Posterior cingulate gyrus (tissue), 11 donors: ENCODE data around the gene CRTC3.
"Not testable (repeated sequence)": the region's sequence is repeated elsewhere in the genome, so short reads cannot be mapped to it uniquely, and the experiment has no call there.

ENCODE experiments used
- DNase-seq, 10 donors: peaks; one replicate each; pipeline versions ENCODE4 v3.0.0 to v3.0.0-alpha.2; 2020 to 2021; ENCODE audit warnings: mixed read lengths in 3 of 10
- intact Hi-C: fragments of 100-400 bp; cut with DNase I; formaldehyde crosslinking; loops from one replicate; pipeline ENCODE4 v1.15.1; 2023

CRTC3 gene

DNA sequence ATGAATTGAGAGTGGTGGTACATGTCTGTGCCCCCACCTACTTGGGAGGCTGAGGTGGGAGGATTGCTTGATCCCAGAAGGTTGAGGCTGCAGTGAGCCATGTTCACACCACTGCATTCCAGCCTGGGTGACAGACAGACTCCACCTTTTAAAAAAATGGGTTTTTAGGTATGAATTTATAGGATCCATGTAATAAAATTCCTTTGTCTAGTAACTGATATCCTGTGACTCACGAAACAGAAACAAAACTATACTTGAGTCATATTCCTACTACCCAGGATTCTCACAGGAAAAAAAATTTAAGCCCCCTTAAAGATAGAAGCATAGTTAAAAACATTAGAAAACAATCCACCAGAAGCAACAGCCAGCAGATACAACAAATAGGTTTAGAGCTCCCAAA is 10.0 kb upstream of the CRTC3 start:
- DNase-seq: no peak
- intact Hi-C loops: no loop called here

DNA sequence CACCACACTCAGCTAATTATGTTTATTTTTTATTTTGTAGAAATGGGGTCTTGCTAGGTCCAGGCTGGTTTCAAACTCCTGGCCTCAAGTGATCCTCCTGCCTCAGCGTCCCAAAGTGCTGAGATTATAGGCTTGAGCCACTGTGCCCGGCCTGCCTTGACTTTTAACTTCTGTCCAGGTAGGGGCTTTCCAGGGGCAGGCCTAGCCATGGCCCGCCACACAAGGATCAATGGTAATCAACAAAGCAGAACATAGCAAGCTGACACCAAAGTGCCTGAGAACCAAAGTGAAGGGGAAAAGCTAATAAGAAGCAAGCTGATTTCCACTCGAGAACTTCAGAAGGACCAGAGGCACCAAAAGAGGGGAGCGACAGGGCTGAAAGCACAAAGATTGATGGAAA is 9.4 kb upstream of the CRTC3 start:
- no peak for DNase-seq
- intact Hi-C loops: no loop called here

DNA sequence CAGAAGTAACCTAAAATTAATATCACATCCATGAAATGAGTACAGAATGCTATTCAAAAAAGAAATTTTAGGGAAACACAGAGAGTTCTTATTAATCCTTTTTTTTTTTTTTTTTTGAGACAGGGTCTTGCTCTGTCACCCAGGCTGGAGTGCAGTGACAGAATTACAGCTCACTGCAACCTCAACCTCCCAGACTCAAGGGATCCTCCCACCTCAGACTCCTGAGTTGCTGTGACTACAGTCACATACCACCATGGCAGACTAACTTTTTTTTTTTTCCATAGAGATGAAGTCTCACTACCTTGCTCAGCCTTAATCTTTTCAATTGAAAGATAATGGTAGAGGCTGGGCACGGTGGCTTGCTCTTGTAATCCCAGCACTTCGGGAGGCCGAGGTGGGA is 6.3 kb upstream of the CRTC3 start:
- intact Hi-C loops: no loop called here
- no peak for DNase-seq

DNA sequence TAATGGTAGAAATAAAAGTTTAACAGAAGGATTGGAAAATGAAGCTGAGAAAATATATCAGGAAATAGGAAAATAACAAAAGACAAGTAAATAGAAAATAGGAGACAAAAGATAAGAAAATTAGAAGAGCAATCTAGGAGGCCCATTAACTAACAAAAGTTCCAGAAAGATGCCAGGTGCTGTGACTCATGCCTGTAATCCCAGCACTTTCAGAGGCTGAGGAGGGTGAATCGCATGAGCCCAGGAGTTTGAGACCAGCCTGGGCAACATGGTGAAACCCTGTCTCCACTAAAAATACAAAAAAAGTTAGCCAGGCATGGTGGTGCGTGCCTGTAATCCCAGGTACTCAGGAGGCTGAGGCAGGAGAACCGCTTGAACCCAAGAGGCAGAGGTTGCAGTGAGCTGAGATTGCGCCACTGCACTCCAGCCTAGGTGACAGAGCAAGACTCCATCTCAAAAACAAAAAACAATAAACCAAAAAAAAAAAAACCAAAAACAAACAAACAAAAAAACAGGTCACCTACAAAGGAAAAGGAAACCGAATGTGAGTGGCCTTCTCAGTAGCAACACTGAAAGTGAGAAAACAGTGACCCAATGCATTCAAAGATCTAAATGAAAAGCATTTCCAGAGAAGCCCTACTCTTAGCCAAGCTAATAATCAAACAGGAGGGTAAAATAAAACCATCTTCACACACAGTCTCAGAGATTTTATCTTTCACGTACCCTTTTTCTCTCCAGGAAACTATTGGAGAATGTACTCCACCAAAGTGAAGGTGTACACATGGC is 5.5 kb upstream of the CRTC3 start:
- DNase-seq, intact Hi-C loops: not testable (repeated sequence)

DNA sequence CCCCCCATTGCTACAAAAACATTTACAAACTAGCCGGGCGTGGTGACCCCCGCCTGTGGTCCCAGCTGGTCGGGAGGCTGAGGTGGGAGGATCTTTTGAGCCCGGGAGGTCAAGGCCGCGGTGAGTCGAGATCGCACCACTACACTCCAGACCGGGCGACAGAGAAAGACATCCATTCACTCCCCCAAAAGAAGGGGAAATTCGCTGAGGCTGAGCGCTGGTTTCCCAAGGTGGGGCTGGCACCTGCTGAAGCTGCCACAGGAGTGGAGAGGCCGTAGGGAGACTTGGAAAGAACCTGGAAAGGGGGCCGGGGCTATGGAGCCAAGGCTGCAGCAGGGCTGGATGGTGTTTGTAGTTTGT is 732 bp upstream of the CRTC3 start:
- DNase-seq: no peak
- intact Hi-C loops: no loop called here

DNA sequence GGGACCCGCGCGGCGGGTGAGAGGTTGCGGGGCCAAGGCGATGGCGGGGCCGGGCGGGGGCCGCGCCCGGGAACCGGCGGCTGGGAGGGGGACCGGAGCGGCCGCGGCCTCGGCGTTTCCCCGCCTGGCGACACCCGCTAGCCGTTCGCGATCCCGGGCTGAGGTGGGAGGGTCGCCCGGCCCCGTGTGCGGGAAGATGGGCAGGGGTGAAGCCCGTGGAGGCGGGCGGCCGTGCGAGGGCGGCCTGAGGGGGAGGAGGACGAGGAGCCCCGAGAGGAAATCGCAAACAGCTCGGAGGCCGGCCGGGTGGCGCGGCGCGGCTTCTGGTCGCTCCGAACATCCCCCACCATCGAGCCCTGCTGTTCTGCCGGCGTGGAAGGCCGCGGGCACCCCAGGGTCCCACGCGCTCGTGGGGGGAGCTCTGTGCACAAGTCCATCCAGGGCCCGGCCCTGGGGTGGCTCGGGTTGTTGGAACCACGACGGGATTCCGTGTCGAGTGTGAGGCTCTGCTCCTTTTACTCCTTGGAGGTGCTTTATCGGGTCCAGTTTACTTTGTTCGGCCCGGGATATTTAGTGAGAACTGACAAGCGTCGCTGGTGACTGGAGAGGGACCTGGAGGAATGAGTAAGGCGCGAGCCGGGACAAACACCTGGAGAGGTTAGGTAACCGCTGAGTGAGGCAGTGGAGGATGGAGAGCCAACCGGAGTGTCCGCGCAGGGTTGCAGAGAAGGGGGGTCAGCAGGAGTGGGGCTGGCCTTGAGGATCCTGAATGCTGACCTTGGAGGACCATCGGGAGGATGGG is 728 bp downstream of the CRTC3 start:
- DNase-seq: peak in 9 of 10 donors; percentile 21 to 90 (median 45)
- intact Hi-C loops: no loop called here

DNA sequence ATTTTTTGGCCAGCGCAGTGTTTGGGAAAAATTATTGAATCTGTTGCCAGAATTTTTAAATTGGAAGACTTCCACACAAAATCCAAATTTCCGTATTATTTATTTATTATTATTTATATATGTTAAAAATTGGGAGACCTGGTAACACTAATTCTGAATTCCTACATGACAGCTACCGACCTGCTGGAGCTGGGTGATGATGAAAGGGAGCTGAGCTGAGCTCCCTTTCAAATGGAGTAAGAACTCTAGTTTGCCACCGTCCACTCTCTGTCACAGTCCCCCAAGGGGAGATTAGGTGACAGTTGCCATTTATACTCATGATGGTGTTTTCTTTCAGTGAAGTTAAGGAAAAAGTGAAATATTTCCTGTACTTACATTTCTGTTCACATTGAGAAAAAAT is 1.4 kb downstream of the CRTC3 start:
- intact Hi-C loops: no loop called here
- no peak for DNase-seq

DNA sequence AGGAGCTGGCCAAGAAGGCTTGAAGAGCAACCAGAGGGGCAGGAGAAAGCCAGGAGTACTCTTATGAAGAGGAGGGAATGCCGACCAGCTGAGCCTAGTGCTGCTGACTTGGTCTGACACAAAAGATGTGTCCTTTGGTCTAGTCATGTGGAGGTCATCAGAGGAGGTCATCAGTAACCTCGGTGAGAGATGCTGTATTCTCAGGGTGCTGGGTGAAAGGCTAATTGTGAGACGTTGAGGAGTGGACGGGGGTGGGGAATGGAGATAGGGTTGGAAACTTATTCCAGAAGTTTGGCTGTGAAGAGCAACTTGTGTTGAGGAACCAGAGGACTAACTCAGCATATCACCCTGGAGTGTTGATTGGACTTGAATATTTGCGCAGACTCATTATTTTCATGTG is 5.5 kb downstream of the CRTC3 start:
- DNase-seq: no peak
- intact Hi-C loops: no loop called here

DNA sequence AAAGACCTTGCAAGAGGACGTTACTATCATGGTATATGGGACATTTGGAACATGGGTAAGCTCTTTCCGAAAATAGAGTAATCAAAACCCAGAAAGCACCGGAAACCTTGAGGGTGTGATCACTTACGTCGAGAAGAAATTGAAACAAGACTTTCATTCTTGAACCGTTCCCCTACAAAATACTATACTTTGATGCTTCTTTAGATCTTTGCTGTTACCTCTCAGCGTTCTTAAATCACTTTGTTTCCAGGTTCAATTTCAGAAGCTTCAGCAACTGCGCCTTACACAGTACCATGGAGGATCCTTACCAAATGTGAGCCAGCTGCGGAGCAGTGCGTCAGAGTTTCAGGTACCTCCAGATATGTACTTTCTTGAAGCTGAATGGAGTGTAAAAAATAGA is 10.1 kb downstream of the CRTC3 start:
- no peak for DNase-seq
- intact Hi-C loops: no loop called here

DNA sequence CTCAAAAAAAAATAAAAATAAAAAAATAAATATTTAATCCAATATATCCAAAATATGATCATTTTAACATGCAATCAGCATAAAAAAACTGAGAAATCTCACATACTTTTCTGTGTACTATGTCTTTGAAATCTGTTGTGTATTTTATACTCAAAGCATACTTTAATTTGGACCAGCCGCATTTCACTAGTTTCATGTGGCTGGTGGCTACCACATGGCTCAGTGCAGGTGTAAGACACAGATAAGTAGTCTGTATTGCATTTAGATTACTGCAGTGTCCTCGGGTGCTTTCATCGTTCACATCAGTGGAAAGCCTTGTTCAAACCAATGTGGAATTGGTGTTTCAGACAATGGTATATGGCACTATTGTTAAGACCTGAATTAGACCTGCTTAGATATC is 11.0 kb downstream of the CRTC3 start:
- intact Hi-C loops: no loop called here
- no peak for DNase-seq

DNA sequence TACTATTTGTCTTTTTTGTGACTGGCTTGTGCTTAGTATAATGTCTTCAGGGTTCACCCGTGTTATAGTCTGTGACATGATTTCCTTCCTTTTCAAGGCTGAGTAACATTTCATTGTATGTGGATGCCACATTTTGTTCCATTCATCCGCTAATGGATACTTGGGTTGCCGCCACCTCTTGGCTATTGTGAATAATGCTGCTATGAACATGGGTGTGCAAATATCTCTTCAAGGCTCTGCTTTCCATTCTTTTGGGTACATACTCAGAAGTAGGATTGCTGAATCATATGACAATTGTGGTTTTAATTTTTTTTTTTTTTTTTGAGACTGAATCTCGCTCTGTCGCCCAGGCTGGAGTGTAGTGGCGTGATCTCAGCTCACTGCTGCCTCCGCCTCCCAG is 15.4 kb downstream of the CRTC3 start:
- intact Hi-C loops: no loop called here
- no peak for DNase-seq

DNA sequence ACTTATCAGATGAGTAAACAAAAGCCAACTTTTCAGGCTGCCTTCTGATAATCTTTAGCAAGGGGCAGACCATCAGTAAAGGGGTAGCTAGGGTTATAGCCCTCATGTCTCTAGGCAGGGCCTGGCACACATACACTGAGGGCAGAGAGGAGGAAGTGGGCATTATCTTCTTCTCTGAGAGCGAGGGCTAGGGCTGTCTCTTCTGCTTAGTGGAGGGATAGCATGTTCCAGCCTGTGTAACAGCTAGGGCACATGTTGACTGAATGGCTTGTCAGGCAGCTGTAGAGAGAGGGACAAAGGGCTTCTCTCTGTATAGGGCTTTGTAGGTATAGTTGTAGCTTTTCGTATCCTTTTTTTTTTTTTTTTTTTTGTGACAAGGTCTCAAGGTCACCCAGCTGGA is 17.8 kb downstream of the CRTC3 start:
- intact Hi-C loops: no loop called here
- no peak for DNase-seq

DNA sequence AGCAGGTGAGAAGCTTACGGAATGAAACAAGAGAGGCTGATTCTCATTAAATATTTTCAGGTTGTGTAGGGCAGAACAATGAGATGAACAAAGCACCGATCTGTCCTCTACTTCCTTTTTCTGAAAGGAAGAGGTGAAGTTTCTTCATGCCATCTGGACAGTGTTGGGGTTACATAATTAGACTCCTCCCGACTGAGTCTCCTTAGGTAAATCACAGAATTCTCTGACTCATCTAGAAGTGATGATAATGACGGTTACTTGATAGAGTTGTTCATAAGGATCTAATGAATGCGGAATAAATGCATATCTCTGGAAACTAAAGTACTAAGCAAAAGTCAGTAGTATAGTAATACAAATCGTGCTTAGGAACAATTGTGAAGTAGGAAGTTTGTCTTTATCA is 21.2 kb downstream of the CRTC3 start:
- intact Hi-C loops: no loop called here
- DNase-seq: no peak

DNA sequence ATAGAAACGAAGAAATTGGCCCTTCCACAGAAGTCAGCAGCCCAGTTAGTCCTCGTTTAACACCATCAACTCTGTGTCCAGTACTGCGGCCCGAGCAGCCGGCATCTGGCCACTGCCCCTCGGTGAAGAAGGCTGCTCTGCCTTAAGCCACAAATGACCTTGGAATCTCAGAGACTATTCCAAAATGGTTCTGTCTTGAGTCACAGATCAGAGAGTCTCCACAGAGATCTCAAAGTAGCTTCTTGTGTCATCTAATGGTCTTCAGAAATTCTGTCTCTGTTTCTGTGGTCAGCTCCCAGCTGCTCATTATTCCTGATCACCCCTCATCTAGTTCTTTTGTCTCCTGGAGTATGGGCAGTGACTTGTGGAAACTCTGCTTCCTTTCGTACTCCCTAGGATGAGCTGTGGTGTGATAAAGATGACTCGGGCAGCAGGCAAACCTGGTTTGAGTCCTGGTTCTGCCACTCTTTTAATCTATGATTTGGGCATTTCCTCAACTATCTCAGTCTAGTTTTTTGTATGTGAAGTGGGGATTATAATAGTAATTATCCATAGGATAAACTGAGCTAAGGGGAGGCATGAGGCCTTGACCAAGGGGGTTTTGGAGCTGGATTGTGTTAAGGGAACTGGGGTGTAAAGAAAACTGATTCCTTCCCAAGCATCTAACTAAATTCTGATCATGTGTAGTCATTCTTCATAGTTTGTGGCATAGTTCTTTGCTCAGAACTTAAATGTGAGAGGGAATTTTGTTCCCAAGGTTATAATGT is 22.6 kb downstream of the CRTC3 start:
- DNase-seq: no peak
- intact Hi-C loops: no loop called here

DNA sequence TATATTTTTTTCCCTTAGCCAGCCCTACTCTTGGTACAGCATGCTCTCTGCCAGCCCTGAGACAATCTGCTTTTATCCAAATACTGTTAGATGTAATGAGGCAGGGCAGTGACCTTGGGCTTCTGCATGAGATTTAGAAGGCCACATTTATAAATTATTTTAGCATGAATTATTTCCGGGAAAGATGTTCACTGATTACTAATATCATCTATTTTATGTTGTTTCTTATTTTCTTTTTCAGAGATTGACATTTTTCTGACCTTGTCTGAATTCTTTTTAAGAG is 23.1 kb downstream of the CRTC3 start:
- intact Hi-C loops: no loop called here

DNA sequence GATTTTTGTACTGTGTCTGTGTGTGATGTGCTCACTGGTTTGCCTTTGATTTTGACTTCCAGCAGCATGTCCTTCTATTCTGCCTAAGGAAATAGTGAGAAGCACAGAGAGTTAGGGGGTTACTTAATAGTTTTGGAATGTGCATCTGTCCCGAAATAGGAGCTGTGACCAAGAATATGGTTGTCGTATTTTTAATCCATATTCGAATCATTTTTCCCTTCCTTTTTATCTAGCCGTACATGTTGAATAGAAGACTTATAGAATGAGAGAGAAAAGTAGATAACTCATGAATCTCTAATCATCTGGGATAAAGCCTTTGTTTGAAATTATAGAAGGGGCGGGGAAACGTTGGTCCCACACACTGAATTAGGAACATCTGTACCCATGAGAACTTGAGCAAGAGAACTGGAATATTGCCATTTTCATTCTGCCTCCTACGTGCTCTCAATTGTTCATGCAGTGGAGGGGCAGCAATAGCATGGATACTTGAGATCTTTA is 23.6 kb downstream of the CRTC3 start:
- no peak for DNase-seq
- intact Hi-C loops: no loop called here

More for the DNA sequence above, 23.1 kb downstream of the CRTC3 start:
- DNase-seq: no peak

DNA sequence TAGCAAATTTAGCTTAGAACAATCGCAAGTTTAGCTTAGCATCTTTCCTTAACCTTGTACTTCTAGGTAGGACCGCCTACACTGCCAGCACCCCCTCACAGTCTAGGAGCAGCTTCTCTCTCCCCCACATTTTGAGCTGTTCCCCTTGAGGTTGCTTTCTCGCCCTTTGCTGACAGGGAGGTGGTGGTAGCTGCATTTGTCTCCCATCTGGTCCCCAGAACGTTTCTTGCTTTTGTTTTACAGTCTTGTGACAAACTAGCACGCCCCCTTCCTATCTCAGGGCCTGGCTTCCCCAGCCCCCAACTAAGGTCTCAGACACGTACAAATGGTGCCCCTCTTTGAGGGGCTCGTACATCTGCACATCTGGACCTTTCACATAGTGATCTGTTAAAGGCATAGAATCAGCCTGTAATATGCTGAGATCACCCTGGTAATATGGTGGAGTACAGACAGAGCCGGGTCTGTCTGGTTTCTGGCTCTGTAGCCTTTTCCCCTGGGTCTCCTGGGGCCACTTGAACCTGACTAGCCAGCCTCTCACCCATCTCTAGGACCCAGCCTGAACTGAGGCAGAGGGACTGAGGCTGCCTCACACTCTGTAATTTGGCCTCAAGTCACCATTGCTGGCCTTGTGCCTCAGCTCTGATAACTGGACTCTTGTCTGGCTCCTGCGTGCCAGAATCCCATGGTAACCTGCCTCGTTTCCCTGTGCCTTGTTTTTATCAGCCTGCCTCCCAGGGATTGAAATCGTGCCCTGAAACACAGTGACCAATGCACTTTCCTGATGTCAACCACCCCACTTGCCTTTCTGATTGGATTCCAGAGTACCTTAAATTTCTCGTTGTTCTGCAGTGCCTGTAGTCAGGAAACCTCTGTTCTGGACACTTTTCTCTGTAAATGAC is 27.7 kb downstream of the CRTC3 start:
- DNase-seq: peak in 9 of 10 donors; percentile 41 to 89 (median 59)
- intact Hi-C loops: no loop called here

DNA sequence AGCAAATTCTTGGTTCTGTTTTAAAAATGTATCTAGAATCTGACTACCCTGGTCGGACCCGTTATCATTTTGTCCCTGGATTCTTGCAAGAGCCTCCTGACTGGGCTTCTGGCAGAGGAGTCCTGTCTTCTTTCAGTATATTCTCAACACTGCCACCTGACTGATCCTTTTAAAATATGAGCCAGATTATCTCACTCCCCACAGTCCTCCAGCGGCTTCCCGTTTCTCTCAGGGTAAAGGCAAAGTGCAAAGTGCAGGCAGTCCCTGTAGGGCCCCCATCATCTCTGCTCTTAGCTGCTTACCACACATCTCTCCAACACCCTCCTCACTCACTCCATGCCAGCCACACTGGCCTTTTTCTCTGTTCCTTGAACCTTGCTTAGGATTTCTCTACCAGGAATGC is 28.4 kb downstream of the CRTC3 start:
- DNase-seq: peak in 1 of 10 donors; percentile 6
- intact Hi-C loops: no loop called here

DNA sequence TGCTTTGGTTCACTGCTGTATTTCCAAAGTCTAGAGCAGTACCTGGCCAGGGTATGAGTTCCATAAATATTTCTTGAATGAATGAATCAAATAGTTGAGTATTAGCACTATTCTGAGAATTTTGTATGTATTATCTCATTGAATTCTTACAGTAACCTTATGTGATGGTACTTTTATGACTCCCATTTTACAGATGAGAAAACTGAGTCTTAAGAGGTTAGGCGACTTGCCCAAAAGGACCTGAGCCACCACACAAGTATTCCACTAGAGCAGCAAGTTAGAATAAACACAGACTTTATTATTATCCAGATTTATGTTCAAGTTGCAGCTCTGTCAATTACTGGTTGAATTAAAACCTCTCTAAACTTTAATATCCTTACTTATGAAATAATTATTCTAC is 29.4 kb downstream of the CRTC3 start:
- intact Hi-C loops: no loop called here
- no peak for DNase-seq

DNA sequence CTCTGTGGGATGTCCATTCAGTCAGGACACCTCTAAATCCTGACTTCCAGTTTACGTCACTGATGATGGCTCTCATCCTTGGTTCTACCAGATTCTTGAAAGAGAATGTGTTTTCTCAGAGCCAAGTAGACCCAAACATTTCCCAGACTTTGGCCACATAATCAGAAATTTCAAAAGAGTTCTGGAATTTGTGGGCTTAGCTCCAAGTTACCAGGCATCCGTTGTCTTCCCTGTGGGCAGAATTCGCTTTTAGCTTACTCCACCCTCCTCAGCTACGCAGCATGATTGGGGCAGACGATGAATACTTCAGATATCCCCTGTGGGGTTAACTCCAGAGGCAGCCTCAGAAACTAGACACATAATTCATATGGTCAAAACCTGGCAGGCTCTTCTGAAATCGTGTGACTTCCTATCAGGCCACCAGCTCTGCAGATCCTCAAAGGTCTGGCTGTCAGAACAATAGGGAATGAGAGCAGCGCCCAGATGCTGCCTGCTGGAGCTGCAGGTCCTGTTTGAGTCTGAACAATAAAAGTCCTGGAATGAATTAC is 30.6 kb downstream of the CRTC3 start:
- intact Hi-C loops: no loop called here
- DNase-seq: no peak
